ENCODE measurements around the gene FBN2. TPM values are rescaled to one million over a fixed set of nuclear protein-coding genes. Genes with fewer than 3 reads are reported as not detected.

The FBN2 gene
- total and polyA plus RNA-seq, 2 experiments from 2014 or later: 41.0 to 143 TPM

GRCh38 chr5:128490761-128491160 is 47.3 kb downstream of the FBN2 start:
- no peak overlapping the region for H3K27ac ChIP-seq
- peaks cover 4% of the 10 kb centered on the region for H3K79me2 ChIP-seq
- no peak for TF ChIP-seq EZH2phosphoT487 (IDR thresholded peaks at IDR 0.05; ENCODE audit: low read depth, severe bottlenecking, unreplicated experiment)
- TF ChIP-seq, protein P1, sequence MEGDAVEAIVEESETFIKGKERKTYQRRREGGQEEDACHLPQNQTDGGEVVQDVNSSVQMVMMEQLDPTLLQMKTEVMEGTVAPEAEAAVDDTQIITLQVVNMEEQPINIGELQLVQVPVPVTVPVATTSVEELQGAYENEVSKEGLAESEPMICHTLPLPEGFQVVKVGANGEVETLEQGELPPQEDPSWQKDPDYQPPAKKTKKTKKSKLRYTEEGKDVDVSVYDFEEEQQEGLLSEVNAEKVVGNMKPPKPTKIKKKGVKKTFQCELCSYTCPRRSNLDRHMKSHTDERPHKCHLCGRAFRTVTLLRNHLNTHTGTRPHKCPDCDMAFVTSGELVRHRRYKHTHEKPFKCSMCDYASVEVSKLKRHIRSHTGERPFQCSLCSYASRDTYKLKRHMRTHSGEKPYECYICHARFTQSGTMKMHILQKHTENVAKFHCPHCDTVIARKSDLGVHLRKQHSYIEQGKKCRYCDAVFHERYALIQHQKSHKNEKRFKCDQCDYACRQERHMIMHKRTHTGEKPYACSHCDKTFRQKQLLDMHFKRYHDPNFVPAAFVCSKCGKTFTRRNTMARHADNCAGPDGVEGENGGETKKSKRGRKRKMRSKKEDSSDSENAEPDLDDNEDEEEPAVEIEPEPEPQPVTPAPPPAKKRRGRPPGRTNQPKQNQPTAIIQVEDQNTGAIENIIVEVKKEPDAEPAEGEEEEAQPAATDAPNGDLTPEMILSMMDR (IDR thresholded peaks at IDR 0.05; ENCODE audit: poor library complexity): no peak
- TF ChIP-seq EZH2 (IDR thresholded peaks at IDR 0.05; ENCODE audit: borderline replicate concordance): no peak
- H3K4me1 ChIP-seq (ENCODE audit: insufficient read depth): no peaks in the 10 kb centered on the region
- no peaks in the 10 kb centered on the region for H3K36me3 ChIP-seq (replicated peaks; ENCODE audit: insufficient read depth, low read depth)
- no peaks in the 10 kb centered on the region for H3K9me2 ChIP-seq (replicated peaks; ENCODE audit: insufficient read depth)
- H4K20me1 ChIP-seq (ENCODE audit: insufficient read depth, poor library complexity, severe bottlenecking): no peaks in the 10 kb centered on the region
- no peaks in the 10 kb centered on the region for H3K9me3 ChIP-seq (ENCODE audit: low read depth)
- no peak overlapping the region for H2AFZ ChIP-seq
- no peak overlapping the region for H3K4me3 ChIP-seq
- 84% methylated on average over 1 of the region's 1 CpG for WGBS (ENCODE audit: low lambda C conversion rate, missing lambda C conversion rate)
- DNase-seq (ENCODE audit: low spot score): no peak
- no peaks in the 10 kb centered on the region for H3K27me3 ChIP-seq
- H3K4me2 ChIP-seq: no peak overlapping the region

DNA sequence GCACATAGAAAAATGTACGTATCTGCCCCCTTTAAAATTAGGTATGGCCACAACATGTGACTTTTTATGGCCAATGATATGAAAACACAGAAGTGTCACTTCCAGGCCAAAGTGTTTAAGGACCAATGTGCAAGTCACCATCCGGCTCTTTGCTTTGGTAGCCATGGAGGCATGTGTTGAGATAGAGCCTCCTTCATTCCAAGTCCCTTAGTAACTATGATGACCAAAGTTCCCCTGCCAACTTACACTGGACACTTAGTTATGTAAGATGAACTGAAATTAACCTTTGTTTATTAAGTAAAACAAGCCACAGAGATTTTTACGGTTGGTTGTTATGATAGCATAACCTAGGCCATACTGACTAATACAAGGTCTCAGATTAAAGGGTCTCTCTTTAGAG is 51.0 kb downstream of the FBN2 start:
- Histone ChIP-seq H3K9me3 (ENCODE audit: low read depth) (no peaks in the 10 kb centered on the region), H3K9me2 (replicated peaks; ENCODE audit: insufficient read depth) (no peaks in the 10 kb centered on the region), H3K4me1 (ENCODE audit: insufficient read depth) (no peaks in the 10 kb centered on the region), H3K36me3 (replicated peaks; ENCODE audit: insufficient read depth, low read depth) (no peaks in the 10 kb centered on the region), H4K20me1 (ENCODE audit: insufficient read depth, poor library complexity, severe bottlenecking) (no peaks in the 10 kb centered on the region), H3K27ac (no peak overlapping the region), H3K4me2 (no peak overlapping the region), H3K79me2 (no peaks in the 10 kb centered on the region), H2AFZ (no peak overlapping the region), H3K4me3 (no peak overlapping the region), H3K27me3 (no peaks in the 10 kb centered on the region)
- DNase-seq (ENCODE audit: low spot score): no peak
- TF ChIP-seq EZH2 (IDR thresholded peaks at IDR 0.05; ENCODE audit: borderline replicate concordance) (no peak), EZH2phosphoT487 (IDR thresholded peaks at IDR 0.05; ENCODE audit: low read depth, severe bottlenecking, unreplicated experiment) (no peak)
- TF ChIP-seq, protein P1 (IDR thresholded peaks at IDR 0.05; ENCODE audit: poor library complexity): no peak
- WGBS (ENCODE audit: low lambda C conversion rate, missing lambda C conversion rate): 96% methylated on average over 3 of the region's 3 CpGs

DNA sequence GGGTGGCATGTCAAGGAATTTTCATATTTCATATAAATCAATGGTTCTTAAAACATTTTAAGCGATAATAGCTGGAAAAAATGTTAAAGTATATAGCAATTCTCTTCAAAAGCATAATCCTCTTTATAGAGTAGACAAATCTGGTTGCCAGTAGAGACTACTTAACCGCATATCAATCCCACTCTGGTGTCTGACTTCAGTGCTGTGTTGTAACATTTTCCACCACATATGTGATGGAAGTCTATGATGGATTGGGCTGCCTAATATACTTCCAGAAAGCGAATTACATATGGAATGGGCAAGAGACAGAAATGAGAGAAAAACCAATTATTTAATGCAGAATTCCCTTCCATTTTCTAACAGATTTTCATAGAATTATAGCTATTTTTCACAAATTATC is 54.3 kb downstream of the FBN2 start:
- H3K4me2 ChIP-seq: no peak overlapping the region
- H3K4me3 ChIP-seq: no peak overlapping the region
- no peaks in the 10 kb centered on the region for H3K4me1 ChIP-seq (ENCODE audit: insufficient read depth)
- 94% methylated on average over 3 of the region's 3 CpGs for WGBS (ENCODE audit: low lambda C conversion rate, missing lambda C conversion rate)
- no peak overlapping the region for H2AFZ ChIP-seq
- H3K27ac ChIP-seq: no peak overlapping the region
- TF ChIP-seq, protein P1 (IDR thresholded peaks at IDR 0.05; ENCODE audit: poor library complexity): no peak
- TF ChIP-seq EZH2phosphoT487 (IDR thresholded peaks at IDR 0.05; ENCODE audit: low read depth, severe bottlenecking, unreplicated experiment) (no peak), EZH2 (IDR thresholded peaks at IDR 0.05; ENCODE audit: borderline replicate concordance) (no peak)
- H3K27me3 ChIP-seq: no peaks in the 10 kb centered on the region
- H4K20me1 ChIP-seq (ENCODE audit: insufficient read depth, poor library complexity, severe bottlenecking): no peaks in the 10 kb centered on the region
- H3K9me3 ChIP-seq (ENCODE audit: low read depth): no peaks in the 10 kb centered on the region
- H3K36me3 ChIP-seq (replicated peaks; ENCODE audit: insufficient read depth, low read depth): no peaks in the 10 kb centered on the region
- H3K9me2 ChIP-seq (replicated peaks; ENCODE audit: insufficient read depth): no peaks in the 10 kb centered on the region
- H3K79me2 ChIP-seq: no peaks in the 10 kb centered on the region
- no peak for DNase-seq (ENCODE audit: low spot score)
